HepG2 (cell line): ENCODE measurements around the gene LTK. TPM values are rescaled to one million over a fixed set of nuclear protein-coding genes. Genes with fewer than 3 reads are reported as not detected.

ENCODE experiments used
- CREB3 ChIP-seq: sonication (generic); formaldehyde crosslinking; IDR thresholded peaks from 2 replicates; pipeline ENCODE4 v1.5.0; 2020; ENCODE audit warnings: missing genetic modification reagents
- EEA1 ChIP-seq: sonication (generic); formaldehyde crosslinking; IDR thresholded peaks from 2 replicates; pipeline ENCODE4 v1.5.1; 2020; ENCODE audit warnings: mild to moderate bottlenecking, missing genetic modification reagents, borderline replicate concordance
- JUN ChIP-seq: sonication (generic); formaldehyde crosslinking; IDR thresholded peaks from 2 replicates; pipeline ENCODE4 v1.4.0; 2020; ENCODE audit warnings: mild to moderate bottlenecking, missing genetic modification reagents
- MATR3 ChIP-seq: sonication (generic); formaldehyde crosslinking; IDR thresholded peaks from 2 replicates; pipeline ENCODE4 v1.4.0; 2020; ENCODE audit warnings: missing genetic modification reagents
- NCOA5 ChIP-seq: sonication (generic); formaldehyde crosslinking; IDR thresholded peaks from 2 replicates; pipeline ENCODE4 v1.4.0; 2020; ENCODE audit warnings: missing genetic modification reagents
- POLR2AphosphoS5 ChIP-seq: IDR thresholded peaks from 2 replicates; pipeline ENCODE4 v1.6.1; 2012; ENCODE audit warnings: low read depth, low read length
- RAD21 ChIP-seq: fragments of 450-650 bp; formaldehyde crosslinking; IDR thresholded peaks from 2 replicates; pipeline ENCODE4 v1.5.0; 2020; ENCODE audit warnings: mild to moderate bottlenecking
- RFX1 ChIP-seq: fragments of 450-650 bp; IDR thresholded peaks from 2 replicates; pipeline ENCODE4 v1.6.1; 2017
- SNAPC2 ChIP-seq: sonication (generic); formaldehyde crosslinking; IDR thresholded peaks from 2 replicates; pipeline ENCODE4 v1.8.1; 2022; ENCODE audit warnings: mild to moderate bottlenecking, missing genetic modification reagents
- SSRP1 ChIP-seq: IDR thresholded peaks from 2 replicates; pipeline ENCODE4 v1.6.1; 2016; ENCODE audit warnings: control low read depth
- TAF15 ChIP-seq: fragments of 200-400 bp; formaldehyde crosslinking; IDR thresholded peaks from one replicate; pipeline ENCODE4 v1.6.1; 2018; ENCODE audit warnings: mild to moderate bottlenecking, low read depth, low read length; ENCODE audit not compliant: poor library complexity, severe bottlenecking
- ZMYM3 ChIP-seq: sonication (generic); formaldehyde crosslinking; IDR thresholded peaks from 2 replicates; pipeline ENCODE4 v1.5.1; 2020; ENCODE audit warnings: mild to moderate bottlenecking, missing genetic modification reagents
- ZNF143 ChIP-seq: sonication (generic); formaldehyde crosslinking; IDR thresholded peaks from 2 replicates; pipeline ENCODE4 v1.4.0; 2020; ENCODE audit warnings: missing genetic modification reagents
- ZNF230 ChIP-seq: sonication (generic); formaldehyde crosslinking; IDR thresholded peaks from 2 replicates; pipeline ENCODE4 v1.4.0; 2020; ENCODE audit warnings: mild to moderate bottlenecking, missing genetic modification reagents
- ZNF350 ChIP-seq: sonication (generic); formaldehyde crosslinking; IDR thresholded peaks from 2 replicates; pipeline ENCODE4 v1.4.0; 2020; ENCODE audit warnings: mild to moderate bottlenecking, low read depth, missing genetic modification reagents, borderline replicate concordance
- ZNF616 ChIP-seq: sonication (generic); formaldehyde crosslinking; IDR thresholded peaks from 2 replicates; pipeline ENCODE4 v1.5.0; 2020; ENCODE audit warnings: low read depth, mild to moderate bottlenecking, missing genetic modification reagents
- polyA plus RNA-seq, 8 experiments: library from polyadenylated mRNA; depleted of rRNA in 3 of 8; stranded (reverse) in 7 of 8; unstranded in 1 of 8; fragments of >200 nt; fragmentation: Illumina TruSeq in 4 of 8; extraction: Trizol in 4 of 8; gene quantifications; 2 replicates each; pipeline versions ENCODE4 v1.2.1 to v1.2.3, GENCODE V29; 2011 to 2016; ENCODE audit warnings: low read depth in 4 of 8, missing spikeins in 1 of 8, mixed read lengths in 1 of 8; ENCODE audit not compliant: insufficient read depth in 1 of 8
- total RNA-seq, 5 experiments: library from RNA; depleted of rRNA; stranded (reverse); fragments of >200 nt; fragmentation: Illumina TruSeq; extraction: Trizol; gene quantifications; 2 replicates each; pipeline ENCODE4 v1.2.3, GENCODE V29; 2016; ENCODE audit warnings: low read depth in 1 of 5
- TF ChIP-seq, protein P1 (sequence below): sonication (generic); formaldehyde crosslinking; IDR thresholded peaks from 2 replicates; pipeline ENCODE4 v1.8.0; 2022; ENCODE audit warnings: missing genetic modification reagents, mild to moderate bottlenecking, inconsistent platforms, borderline replicate concordance
- TF ChIP-seq, protein P2 (sequence below): sonication (generic); formaldehyde crosslinking; IDR thresholded peaks from 2 replicates; pipeline ENCODE4 v1.4.0; 2020; ENCODE audit warnings: missing genetic modification reagents; ENCODE audit errors: not compliant biosample characterization
- TF ChIP-seq, protein P3 (sequence below): IDR thresholded peaks from 2 replicates; pipeline ENCODE4 v1.6.1; 2016; ENCODE audit warnings: low read depth, missing genetic modification reagents, missing compliant biosample characterization
- TF ChIP-seq, protein P4 (sequence below): sonication (generic); formaldehyde crosslinking; IDR thresholded peaks from 2 replicates; pipeline ENCODE4 v1.5.0; 2020; ENCODE audit warnings: mild to moderate bottlenecking, missing genetic modification reagents

The LTK gene
- total and polyA plus RNA-seq, 2 of the 13 experiments (the other 11 are each of a cell fraction or from before 2014, with no cell fraction given): 0.01 TPM; not detected in 1

DNA sequence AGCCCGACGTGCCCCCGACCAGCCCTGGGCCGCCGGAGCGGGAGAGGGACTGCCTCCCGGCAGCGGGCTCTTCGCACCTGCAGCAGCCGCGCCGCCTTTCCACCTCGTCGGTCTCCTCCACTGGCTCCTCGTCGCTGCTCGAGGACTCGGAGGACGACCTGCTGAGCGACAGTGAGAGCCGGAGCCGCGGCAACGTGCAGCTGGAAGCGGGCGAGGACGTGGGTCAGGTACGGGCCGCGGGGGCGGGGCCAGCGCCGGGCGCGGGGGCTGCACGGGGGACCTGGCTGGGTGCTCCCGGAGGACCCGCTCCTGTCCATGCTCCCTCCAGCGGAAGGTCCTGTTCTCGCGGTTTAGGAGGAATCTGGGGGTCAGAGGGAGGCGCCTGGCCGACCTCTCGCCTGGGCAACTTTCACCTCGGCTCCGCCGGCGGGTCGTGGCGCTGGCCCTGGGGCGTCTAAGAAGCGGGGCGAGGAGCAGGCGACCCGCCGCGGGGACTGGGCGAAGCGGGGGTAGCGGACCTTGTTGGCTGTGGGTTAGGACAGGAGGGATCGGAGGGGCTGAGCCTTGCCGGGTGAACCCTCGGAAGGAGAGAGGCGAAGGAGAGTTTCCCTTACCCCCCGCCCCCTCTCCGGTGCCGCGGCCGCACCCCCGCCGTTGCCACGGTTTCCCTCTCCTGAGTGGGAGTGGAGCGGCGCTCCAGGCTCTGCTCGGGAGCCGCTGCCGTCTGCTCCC, 19.3 kb downstream of the LTK start (continued):
- TF ChIP-seq JUN (CRISPR knock-in tag) (no peak), RFX1 (no peak), RAD21 (CRISPR knock-in tag) (no peak; the same call in 1 of the 2 replicates), SNAPC2 (CRISPR knock-in tag) (no peak), ZNF616 (CRISPR knock-in tag) (no peak), CREB3 (CRISPR knock-in tag) (no peak), ZNF350 (CRISPR knock-in tag) (no peak), NCOA5 (CRISPR knock-in tag) (no peak), TAF15 (peak; percentile 31), ZNF143 (CRISPR knock-in tag) (no peak; the same call in 1 of the 2 replicates), ZNF230 (no peak), EEA1 (CRISPR knock-in tag) (peak; percentile 29), POLR2AphosphoS5 (peak; percentile 33; the same call in 1 of the 2 replicates), ZMYM3 (CRISPR knock-in tag) (no peak), MATR3 (CRISPR knock-in tag) (no peak), SSRP1 (no peak)
- TF ChIP-seq, protein P1, sequence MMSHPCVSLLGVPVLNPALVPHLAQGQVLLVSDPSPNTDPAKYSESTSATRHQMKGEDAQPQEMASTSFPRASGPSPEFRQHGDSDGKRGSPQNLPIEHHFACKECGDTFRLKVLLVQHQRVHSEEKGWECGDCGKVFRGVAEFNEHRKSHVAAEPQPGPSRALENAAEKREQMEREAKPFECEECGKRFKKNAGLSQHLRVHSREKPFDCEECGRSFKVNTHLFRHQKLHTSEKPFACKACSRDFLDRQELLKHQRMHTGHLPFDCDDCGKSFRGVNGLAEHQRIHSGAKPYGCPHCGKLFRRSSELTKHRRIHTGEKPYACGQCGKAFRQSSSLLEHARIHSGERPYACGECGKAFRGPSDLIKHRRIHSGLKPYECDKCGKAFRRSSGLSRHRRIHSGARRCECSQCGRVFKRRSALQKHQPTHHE (CRISPR knock-in tag): no peak
- TF ChIP-seq, protein P2, sequence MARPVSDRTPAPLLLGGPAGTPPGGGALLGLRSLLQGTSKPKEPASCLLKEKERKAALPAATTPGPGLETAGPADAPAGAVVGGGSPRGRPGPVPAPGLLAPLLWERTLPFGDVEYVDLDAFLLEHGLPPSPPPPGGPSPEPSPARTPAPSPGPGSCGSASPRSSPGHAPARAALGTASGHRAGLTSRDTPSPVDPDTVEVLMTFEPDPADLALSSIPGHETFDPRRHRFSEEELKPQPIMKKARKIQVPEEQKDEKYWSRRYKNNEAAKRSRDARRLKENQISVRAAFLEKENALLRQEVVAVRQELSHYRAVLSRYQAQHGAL (CRISPR knock-in tag): no peak
- TF ChIP-seq, protein P3, sequence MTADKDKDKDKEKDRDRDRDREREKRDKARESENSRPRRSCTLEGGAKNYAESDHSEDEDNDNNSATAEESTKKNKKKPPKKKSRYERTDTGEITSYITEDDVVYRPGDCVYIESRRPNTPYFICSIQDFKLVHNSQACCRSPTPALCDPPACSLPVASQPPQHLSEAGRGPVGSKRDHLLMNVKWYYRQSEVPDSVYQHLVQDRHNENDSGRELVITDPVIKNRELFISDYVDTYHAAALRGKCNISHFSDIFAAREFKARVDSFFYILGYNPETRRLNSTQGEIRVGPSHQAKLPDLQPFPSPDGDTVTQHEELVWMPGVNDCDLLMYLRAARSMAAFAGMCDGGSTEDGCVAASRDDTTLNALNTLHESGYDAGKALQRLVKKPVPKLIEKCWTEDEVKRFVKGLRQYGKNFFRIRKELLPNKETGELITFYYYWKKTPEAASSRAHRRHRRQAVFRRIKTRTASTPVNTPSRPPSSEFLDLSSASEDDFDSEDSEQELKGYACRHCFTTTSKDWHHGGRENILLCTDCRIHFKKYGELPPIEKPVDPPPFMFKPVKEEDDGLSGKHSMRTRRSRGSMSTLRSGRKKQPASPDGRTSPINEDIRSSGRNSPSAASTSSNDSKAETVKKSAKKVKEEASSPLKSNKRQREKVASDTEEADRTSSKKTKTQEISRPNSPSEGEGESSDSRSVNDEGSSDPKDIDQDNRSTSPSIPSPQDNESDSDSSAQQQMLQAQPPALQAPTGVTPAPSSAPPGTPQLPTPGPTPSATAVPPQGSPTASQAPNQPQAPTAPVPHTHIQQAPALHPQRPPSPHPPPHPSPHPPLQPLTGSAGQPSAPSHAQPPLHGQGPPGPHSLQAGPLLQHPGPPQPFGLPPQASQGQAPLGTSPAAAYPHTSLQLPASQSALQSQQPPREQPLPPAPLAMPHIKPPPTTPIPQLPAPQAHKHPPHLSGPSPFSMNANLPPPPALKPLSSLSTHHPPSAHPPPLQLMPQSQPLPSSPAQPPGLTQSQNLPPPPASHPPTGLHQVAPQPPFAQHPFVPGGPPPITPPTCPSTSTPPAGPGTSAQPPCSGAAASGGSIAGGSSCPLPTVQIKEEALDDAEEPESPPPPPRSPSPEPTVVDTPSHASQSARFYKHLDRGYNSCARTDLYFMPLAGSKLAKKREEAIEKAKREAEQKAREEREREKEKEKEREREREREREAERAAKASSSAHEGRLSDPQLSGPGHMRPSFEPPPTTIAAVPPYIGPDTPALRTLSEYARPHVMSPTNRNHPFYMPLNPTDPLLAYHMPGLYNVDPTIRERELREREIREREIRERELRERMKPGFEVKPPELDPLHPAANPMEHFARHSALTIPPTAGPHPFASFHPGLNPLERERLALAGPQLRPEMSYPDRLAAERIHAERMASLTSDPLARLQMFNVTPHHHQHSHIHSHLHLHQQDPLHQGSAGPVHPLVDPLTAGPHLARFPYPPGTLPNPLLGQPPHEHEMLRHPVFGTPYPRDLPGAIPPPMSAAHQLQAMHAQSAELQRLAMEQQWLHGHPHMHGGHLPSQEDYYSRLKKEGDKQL (CRISPR knock-in tag): no peak
- TF ChIP-seq, protein P4, sequence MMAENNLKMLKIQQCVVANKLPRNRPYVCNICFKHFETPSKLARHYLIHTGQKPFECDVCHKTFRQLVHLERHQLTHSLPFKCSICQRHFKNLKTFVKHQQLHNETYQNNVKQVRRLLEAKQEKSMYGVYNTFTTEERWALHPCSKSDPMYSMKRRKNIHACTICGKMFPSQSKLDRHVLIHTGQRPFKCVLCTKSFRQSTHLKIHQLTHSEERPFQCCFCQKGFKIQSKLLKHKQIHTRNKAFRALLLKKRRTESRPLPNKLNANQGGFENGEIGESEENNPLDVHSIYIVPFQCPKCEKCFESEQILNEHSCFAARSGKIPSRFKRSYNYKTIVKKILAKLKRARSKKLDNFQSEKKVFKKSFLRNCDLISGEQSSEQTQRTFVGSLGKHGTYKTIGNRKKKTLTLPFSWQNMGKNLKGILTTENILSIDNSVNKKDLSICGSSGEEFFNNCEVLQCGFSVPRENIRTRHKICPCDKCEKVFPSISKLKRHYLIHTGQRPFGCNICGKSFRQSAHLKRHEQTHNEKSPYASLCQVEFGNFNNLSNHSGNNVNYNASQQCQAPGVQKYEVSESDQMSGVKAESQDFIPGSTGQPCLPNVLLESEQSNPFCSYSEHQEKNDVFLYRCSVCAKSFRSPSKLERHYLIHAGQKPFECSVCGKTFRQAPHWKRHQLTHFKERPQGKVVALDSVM (CRISPR knock-in tag): no peak
